ENCODE data around the gene ZNF667.

Gene ZNF667

GRCh38 chr19:56393119-56394012 is 83.8 kb downstream of the ZNF667 start, which contains the start of gene ZNF582:
Gene ZNF582, minus strand, starts transcription at chr19:56393534. Its CDS starts 1,782 bp downstream, at chr19:56391752.
- peak; percentile 95 for DNase-seq (ENCODE audit: low read depth)

Measured in amniotic epithelial cell (primary cell).